ENCODE measurements around the gene CRELD2.

The CRELD2 gene

DNA sequence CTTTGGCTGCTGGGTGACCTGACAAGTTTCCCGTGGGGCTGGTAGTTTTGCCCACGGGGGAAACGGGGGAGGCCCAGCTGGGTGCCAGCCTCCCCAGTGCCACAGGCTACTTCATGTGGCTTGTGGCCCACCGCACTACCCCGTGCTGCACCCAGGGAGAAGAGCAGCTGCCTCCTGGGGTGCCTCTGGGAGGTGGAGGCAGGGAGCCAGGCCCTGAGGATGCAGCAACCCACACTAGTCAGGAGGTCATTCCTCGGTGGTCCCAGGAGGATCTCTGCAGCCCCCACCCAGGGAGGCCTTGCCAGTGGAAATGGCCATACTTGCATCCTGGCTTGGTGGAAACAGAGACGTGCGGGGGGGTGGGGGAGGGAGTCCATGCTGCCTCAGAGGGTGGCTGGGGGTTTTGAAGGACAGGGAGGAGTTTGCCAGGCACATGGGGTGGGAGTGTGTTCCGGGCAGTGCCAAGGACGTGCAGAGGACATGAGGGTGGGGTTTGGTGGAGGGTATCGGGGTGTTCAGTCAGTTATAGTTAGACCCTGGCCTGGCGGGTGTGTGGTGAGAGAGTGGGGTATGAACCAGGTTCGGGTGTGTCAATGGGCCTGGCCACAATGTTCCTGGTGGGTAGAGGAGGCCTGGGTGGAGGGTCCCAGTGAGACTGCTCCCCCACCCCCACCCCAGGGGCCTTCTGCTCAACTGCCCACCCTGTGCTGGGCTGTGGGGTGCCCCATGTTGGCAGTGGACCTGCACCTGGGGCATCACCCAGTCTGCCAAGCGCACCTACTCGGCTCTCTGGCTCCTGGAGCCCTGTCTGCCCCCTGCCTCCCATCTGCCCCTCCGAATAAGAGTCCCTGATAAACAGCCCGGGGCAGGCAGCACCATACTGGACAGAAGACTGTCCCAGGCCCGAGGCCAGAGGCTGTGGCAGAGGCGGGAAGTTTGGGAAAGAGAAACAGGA is 46.0 kb downstream of the CRELD2 start:
- FAIRE-seq (peak; percentile 14), DNase-seq (ENCODE audit: insufficient read length) (no peak)
- TF ChIP-seq TAF1 (IDR thresholded peaks at IDR 0.05; ENCODE audit: borderline replicate concordance, low read depth, low read length) (no peak), POLR2A (IDR thresholded peaks at IDR 0.05; ENCODE audit: low read depth, low read length) (peak; percentile 58), POLR2AphosphoS5 (IDR thresholded peaks at IDR 0.05; ENCODE audit: low read depth, low read length) (peak; percentile 65)

DNA sequence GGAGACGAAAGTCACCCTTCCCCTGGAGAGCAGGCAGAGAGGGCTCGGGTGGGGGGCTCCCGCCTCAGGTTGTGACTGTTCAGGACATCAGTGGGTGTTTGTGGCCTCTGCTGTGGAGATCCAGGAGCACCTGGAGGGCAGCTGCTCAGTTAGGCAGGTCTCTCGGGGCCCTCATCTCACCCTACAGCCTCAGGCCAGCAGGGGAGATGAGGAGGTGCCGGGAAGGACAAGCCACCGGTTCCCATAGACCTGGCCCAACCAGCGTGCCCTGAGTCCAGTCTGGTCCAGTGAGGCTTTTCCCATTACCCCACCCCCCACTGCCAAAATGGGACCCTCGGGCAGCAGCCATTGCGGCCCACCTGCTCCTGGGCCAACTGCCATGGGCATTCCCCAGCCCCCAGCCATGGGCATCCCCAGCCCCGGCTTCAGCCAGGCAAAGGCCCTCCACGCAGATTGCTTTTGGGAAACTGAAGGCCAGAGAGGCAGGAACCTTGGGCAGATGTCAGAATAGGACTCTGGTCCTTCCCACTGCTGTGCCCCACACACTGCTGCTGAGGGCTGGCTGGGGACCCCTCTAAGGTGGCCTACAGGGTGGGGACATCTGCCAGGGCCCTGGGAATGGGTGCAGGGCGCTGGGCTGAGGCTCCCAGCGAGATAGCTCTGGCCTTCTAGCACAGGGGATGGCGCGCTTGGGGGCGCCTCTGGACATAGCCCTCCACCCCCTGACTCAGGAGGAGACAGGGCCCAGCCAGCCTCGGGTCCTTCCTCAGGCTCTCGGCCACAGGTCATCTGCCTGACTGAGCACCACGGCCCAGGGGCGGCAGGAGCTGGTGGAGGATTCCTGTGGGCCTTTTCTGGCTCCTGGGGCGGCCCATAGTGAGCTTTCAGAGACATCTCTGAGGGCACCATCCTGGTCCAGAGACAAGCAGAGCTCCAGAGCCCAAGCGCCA is 46.9 kb downstream of the CRELD2 start:
- TF ChIP-seq TAF1 (IDR thresholded peaks at IDR 0.05; ENCODE audit: borderline replicate concordance, low read depth, low read length) (no peak), POLR2A (IDR thresholded peaks at IDR 0.05; ENCODE audit: low read depth, low read length) (peak; percentile 63; the same call in 1 of the 2 replicates), POLR2AphosphoS5 (IDR thresholded peaks at IDR 0.05; ENCODE audit: low read depth, low read length) (peak; percentile 30)
- FAIRE-seq (no peak), DNase-seq (ENCODE audit: insufficient read length) (no peak)

DNA sequence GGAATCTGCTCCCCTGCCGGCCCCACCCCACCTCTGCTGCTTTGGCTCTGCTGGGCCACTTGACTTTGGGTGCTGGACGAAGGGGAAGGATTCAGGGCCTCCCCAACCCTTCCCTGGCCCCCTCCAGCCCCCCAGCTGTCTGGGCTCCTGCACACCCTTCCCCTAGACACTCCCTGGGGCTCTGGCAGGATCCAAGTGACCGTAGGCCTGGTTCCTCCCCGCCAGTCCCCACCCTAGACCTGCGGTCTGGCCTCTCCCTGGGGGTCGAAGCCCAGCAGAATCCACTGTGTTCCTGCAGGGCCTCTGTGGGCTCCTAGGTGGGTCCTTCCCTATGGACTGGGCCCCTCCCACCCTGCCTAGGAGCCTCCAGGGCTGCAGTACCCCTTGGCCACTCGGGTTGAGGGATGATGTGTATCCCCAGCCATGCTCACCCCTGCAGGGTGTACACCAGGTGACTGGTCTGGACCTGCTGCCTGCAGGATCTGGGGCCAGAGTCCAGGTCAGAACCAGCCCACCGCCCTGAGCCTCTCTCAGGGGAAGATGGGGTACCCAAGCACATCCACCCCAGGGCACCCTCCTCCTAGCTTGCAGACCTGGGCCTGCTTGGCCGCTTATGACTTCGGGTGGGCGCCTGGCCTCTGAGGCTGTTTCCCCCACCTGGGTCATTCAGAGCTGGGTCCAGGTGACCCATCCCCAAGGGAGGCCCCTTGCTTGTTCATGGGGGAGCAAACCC is 47.8 kb downstream of the CRELD2 start:
- no peak for FAIRE-seq

DNA sequence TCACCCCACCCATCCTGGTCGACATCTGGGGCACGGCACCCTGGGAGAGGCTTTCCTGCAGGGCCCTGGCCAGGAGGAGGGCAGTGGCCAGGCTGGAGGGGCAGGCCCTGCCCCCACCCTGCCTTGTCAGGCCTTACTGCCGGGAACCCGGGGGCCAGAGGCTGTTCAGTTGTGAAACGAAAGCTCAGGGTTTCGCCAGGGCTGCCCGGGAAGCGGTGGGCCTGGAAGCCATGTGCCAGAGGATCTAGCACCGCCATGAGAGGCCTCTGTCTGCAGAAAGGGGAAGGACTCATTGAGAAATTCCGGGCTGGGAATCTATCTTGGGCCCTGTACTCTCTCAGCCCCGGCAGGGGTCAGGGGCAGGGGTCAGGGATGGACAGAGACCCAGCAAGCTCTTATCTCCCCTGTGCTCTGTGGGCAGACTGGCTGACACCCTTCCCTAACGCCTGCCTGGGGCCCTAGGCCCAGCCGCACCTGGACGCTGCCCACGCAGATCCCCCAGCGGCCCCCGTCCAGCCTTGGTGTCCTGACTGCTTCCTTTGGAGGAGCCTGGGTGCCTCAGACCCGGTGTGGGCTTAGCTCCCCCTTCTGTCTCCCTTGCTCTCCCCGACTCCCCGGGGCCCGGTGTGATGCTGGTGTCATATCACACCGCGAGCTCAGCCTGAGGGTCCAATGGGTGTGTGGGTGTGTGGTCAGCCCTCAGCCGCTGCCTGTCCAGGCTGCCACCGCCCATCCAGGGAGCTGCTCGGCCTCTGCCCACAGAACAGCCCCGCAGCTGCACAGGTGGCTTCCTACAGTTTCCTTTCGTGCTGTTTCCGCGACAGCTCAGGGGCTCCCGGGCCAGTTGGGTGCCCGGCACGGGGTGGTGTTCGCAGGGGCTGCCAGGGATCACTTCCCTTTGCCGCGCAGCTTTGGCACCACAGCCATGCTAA is 48.6 kb downstream of the CRELD2 start:
- DNase-seq (ENCODE audit: insufficient read length) (peak; percentile 27), FAIRE-seq (peak; percentile 76)
- no peak; the same call in 1 of the 2 replicates for TF ChIP-seq POLR2AphosphoS5 (IDR thresholded peaks at IDR 0.05; ENCODE audit: low read depth, low read length)
- no peak for TF ChIP-seq POLR2A (IDR thresholded peaks at IDR 0.05; ENCODE audit: low read depth, low read length)
- no peak for TF ChIP-seq TAF1 (IDR thresholded peaks at IDR 0.05; ENCODE audit: borderline replicate concordance, low read depth, low read length)

More for the DNA sequence above, 47.8 kb downstream of the CRELD2 start:
- no peak for TF ChIP-seq POLR2A (IDR thresholded peaks at IDR 0.05; ENCODE audit: low read depth, low read length)
- TF ChIP-seq POLR2AphosphoS5 (IDR thresholded peaks at IDR 0.05; ENCODE audit: low read depth, low read length) = no peak; the same call in 1 of the 2 replicates
- no peak for TF ChIP-seq TAF1 (IDR thresholded peaks at IDR 0.05; ENCODE audit: borderline replicate concordance, low read depth, low read length)
- DNase-seq (ENCODE audit: insufficient read length) = no peak

DNA sequence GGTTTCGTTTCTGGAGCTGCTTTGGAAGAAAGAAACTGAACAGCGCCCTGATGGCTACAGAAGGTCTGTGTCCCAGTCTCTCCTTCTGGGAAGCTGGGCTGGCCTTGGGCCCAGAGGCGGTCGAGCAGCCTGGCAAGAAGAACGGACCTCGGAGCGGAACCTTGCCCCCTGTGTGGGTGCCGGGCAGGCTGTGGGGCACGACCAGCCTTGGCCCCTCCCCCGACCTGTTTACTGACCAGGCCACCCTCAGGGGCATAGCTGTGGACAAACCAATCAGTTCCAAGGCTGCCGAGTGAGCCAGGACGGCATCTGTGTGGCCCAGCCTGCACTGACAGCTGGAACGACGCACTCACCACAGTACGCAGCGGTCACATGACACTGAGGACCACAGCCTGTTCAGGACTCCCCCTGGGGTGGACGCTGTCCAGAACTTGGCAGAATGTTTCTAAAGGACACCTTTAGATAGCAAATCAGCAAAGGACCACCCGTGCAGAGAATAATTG is 49.3 kb downstream of the CRELD2 start:
- FAIRE-seq = no peak
- TF ChIP-seq POLR2AphosphoS5 (IDR thresholded peaks at IDR 0.05; ENCODE audit: low read depth, low read length) (no peak; the same call in 1 of the 2 replicates), POLR2A (IDR thresholded peaks at IDR 0.05; ENCODE audit: low read depth, low read length) (no peak), TAF1 (IDR thresholded peaks at IDR 0.05; ENCODE audit: borderline replicate concordance, low read depth, low read length) (no peak)

DNA sequence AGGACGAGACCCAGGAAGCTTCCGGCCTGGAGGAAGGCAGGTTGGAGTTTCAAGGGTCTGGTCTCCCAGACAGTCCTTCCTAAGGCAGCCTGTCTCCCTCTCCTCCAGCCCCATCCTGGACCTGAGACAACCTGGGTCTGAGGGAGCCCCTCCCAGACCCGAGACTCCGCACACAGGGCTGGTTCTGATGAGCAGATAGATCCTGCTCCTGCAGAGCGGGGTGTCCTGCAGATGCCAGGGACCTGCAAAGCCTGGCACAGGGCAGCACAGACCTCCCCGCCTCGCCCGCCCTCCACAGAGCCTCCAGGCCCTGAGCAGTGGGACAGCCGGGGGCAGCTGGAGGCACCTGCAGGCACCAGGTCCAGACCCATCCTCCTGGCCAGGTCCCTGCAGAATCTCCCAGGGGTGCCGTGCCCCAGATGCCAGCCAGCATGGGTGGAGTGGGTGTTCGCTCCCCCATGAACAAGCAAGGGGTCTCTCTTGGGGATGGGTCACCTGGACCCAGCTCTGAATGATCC is 49.9 kb downstream of the CRELD2 start:
- TF ChIP-seq TAF1 (IDR thresholded peaks at IDR 0.05; ENCODE audit: borderline replicate concordance, low read depth, low read length) (no peak), POLR2AphosphoS5 (IDR thresholded peaks at IDR 0.05; ENCODE audit: low read depth, low read length) (no peak), POLR2A (IDR thresholded peaks at IDR 0.05; ENCODE audit: low read depth, low read length) (no peak)
- DNase-seq (ENCODE audit: insufficient read length) (no peak), FAIRE-seq (no peak)

More for the DNA sequence above, 49.3 kb downstream of the CRELD2 start:
- DNase-seq (ENCODE audit: insufficient read length) = no peak

DNA sequence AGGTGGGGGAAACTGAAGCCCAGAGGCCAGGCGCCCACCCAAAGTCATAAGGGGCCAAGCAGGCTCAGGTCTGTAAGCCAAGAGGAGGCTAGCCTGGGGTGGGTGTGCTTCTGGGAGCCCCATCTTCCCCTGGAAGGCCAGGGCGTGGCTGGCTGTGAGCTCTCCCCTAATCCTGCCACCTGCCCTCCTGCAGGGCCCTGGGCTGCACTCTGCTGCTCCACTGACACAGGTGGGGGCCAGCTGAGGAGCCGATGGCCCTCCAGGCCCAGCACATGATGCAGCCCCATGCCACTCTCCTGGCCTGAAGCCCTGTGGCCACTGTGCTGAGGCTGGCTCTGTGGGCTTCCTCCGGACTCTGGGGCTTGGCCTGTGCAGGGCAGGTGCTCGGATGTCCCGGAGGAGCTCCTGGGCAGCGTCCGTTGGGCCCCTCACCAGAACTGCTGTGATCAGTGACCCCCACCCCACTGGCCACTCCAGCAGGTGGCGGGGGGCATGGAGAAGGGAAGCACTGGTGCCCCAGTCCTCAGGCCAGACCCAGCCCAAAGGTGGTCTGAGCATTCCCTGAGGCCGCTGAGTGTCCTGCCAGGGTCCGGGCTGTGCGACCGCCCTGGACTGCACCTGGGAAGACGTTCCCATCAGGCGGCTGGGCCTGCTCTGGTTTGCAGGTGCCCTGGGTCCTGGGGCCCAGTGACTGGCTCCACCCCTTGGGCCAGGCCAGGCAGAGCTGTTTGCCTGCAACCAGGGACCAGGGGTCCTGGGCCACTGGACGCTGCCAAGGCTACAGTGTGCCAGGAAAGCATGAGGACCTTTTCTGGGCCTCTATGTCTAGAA is 50.6 kb downstream of the CRELD2 start:
- DNase-seq (ENCODE audit: insufficient read length) = no peak
- FAIRE-seq = no peak

DNA sequence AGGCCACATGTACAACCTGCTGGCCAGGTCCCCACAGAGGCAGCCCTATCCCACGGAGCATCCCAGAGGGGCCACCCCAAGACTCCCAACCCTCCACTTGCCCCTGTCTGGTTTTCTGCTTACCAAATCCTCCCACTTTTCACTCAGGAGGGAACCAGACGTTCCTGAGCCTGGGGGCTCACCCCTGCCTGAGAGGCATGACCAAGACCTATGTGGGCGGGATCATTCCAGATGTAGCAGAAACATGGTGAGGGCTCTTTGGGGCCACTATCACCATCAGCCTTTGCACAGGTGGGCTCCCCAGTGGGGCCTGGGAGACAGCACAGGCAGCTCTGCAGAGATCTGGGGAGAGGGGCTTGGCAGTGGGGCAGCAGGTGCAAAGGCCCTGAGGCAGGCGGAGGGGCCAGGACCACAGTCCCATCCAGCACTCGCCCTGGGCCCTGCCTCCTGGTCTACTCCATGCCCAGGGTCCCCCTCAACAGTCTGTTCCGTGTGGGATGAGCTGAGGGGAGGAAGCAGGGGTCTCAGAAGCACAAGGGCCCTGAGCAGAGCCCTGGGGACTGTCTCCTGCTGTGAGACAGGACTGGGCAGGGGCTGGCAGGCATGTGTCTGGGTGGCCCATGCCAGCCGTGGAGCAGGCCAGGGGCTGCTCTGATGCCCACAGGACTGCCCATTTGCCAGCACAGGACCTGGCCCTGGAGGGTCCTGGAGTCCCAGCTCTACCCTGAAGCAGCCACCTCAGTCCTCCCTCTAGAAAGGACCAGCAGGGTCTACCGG is 51.5 kb downstream of the CRELD2 start:
- DNase-seq (ENCODE audit: insufficient read length) (no peak), FAIRE-seq (no peak)
- no peak for TF ChIP-seq POLR2AphosphoS5 (IDR thresholded peaks at IDR 0.05; ENCODE audit: low read depth, low read length)
- TF ChIP-seq TAF1 (IDR thresholded peaks at IDR 0.05; ENCODE audit: borderline replicate concordance, low read depth, low read length) = no peak
- TF ChIP-seq POLR2A (IDR thresholded peaks at IDR 0.05; ENCODE audit: low read depth, low read length) = no peak

More for the DNA sequence above, 50.6 kb downstream of the CRELD2 start:
- TF ChIP-seq POLR2AphosphoS5 (IDR thresholded peaks at IDR 0.05; ENCODE audit: low read depth, low read length) (no peak), TAF1 (IDR thresholded peaks at IDR 0.05; ENCODE audit: borderline replicate concordance, low read depth, low read length) (no peak), POLR2A (IDR thresholded peaks at IDR 0.05; ENCODE audit: low read depth, low read length) (no peak)

Measured in GM12892 (cell line).